GM12874 (cell line): ENCODE results near the gene EMSY.

Source experiments
- CTCF ChIP-seq: IDR thresholded peaks from 2 replicates; pipeline ENCODE4 v1.5.1; 2011; ENCODE audit warnings: low read depth, mild to moderate bottlenecking, control low read depth, low read length, moderate library complexity; ENCODE audit not compliant: insufficient read depth

Gene EMSY, protein sequence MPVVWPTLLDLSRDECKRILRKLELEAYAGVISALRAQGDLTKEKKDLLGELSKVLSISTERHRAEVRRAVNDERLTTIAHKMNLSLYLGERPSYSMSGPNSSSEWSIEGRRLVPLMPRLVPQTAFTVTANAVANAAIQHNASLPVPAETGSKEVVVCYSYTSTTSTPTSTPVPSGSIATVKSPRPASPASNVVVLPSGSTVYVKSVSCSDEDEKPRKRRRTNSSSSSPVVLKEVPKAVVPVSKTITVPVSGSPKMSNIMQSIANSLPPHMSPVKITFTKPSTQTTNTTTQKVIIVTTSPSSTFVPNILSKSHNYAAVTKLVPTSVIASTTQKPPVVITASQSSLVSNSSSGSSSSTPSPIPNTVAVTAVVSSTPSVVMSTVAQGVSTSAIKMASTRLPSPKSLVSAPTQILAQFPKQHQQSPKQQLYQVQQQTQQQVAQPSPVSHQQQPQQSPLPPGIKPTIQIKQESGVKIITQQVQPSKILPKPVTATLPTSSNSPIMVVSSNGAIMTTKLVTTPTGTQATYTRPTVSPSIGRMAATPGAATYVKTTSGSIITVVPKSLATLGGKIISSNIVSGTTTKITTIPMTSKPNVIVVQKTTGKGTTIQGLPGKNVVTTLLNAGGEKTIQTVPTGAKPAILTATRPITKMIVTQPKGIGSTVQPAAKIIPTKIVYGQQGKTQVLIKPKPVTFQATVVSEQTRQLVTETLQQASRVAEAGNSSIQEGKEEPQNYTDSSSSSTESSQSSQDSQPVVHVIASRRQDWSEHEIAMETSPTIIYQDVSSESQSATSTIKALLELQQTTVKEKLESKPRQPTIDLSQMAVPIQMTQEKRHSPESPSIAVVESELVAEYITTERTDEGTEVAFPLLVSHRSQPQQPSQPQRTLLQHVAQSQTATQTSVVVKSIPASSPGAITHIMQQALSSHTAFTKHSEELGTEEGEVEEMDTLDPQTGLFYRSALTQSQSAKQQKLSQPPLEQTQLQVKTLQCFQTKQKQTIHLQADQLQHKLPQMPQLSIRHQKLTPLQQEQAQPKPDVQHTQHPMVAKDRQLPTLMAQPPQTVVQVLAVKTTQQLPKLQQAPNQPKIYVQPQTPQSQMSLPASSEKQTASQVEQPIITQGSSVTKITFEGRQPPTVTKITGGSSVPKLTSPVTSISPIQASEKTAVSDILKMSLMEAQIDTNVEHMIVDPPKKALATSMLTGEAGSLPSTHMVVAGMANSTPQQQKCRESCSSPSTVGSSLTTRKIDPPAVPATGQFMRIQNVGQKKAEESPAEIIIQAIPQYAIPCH (N-terminal part only)

DNA sequence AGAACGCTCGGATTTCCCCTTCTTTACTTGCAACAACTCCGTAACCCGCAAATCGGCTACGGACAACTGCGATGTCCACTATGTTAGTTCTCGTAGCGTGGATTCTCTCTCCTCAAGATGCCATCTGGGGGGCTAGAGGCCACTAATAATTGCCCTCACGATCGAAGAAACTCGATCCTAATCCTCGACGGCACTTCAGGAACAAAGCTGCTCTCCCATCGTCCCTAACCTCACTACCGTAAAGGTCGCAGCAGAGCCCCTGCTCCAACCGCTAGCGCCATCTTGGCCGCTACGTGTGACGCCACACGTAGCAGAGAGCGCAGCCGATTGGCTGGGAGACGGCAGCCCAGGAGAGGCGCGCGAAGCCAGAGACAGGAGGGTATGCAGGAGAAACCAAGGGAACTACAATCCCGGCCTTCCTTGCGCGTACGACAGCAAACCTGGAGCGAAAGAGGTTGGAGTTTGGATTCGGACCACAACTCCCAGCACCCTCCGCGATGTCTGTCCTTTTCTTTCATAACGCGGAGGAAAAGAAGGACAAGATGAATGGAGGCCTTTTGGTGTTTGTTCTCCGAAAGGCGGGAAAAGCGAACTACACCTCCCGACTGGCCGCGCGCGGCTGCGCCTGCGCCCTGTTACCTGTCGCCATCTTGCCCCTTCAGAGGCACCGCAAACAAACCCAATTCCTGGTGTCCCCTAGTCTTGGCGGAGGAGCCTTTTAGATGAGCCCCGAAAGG is at the start of gene EMSY:
Gene EMSY, plus strand, starts transcription at position 635 of the 737 bp plus-strand sequence. CDS start 1,921 bp downstream, outside the sequence.
- no peak for TF ChIP-seq CTCF

DNA sequence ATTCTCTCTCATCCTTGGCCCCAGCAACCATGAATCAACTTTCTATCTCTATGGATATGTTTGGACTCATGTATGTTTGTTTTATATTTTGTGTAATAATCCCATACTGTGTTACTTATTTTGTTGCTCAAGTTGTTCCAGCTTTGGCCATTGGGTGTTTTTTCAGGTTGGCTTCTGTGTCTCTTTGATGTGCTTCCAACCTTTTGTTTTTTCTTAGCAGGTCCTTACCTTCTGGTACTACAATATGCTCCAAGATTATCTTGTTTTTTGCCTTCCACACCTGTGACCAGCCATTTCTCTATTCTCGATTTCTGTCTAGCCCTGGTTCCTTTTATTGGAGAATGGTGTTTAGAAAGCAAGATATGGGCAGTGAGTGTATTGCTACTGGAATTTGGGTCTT is 49.5 kb upstream of the EMSY start:
- no peak for TF ChIP-seq CTCF

DNA sequence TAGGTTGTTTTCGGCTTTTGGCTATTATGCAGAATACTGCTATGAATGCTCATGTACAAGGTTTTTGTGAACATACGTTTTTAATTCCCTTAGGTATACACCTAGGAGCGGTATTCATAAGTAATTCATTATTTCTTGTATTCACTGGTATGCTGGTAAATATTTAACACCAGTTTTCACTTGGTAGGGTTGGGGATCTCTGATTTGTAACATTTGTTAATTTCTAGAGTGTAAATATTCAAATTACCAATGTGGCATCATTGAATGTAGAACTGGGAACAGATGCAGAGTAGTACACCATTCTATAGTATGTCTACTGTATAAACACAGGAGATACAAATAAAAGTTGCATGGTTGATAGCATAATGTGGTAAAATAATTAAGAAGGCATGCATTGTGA is 47.4 kb upstream of the EMSY start:
- TF ChIP-seq CTCF, result no peak

DNA sequence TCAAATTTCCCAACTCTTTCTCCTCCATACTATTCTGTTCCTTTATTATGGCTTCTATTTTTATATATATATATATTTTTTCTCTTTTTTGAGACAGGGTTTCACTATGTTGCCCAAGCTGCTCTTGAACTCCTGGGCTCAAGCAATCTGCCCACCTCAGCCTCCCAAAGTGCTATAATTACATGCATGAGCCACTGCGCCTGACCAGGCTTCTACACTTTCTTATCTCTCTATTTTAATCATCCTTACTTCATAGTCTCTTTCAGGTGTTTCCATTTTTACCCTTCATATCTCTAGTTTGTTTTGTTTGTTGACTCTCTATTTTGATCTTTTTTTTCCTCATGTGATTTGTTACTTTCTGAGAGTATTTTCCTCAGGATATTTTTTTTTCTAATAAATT is 43.9 kb upstream of the EMSY start:
- no peak for TF ChIP-seq CTCF

DNA sequence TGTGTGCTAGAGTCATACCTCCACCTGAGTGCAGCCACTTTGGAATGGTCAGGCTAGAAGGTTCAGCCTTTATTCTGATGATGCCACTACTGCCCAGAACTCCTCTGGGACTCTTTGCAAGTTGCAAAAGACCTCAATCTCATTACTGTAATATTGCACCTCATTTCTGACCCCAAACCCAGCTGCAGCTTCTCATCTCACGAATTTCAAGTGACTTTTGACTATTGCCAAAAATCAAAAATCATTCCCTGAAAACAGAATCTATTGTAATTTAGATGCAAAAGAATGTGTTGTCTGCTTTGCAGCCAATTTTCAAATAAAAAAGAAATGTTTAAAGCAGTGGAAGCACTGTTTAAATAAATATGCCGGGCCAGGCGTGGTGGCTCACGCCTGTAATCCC is 38.5 kb upstream of the EMSY start:
- no peak for TF ChIP-seq CTCF

DNA sequence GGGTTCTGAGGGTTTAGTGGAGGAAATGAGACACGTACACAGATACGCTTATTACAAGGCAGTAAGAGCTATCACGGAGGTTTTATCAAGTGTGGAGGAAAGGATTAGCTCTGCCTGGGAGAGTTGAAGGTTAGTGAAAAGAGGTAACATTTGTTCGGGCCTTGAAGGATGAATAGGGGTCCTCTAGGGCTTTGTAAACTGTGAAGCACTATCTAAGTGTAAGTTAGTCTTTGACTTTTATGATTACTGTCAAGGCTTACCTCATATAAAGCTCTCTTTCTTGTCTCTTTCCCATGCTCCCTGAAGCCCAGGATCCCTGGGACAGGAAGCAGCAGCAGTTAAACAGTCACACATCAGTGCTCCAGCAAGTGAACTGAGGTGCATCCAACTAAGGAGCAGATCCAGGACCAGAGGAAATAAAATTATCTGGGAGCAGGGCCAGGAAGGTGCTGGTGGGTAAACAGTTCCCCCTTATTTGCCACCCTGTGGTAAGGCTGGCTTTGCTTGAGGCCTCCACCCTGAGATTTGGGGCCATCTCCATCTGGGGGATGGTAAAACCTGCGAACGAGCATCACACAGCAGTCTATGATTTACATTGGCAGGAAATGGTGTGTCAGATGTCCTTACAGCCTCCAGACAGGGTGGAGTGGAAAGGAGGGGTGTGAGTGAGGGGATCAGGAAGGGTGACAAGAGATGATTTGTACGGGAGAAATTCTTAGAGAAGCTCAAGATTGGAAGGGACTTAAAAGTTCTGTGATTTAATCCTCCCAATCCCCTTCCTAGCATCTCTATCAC is 36.5 kb upstream of the EMSY start:
- TF ChIP-seq CTCF, result no peak
